HG02970 (cell line): ENCODE data around the gene E2F4.
A peak's percentile ranks its signal among the peaks of the same experiment; 100 is the strongest.

ENCODE experiments used
- ATAC-seq: cut with Tn5 transposase; IDR thresholded peaks from one replicate; pipeline ENCODE4 v1.9.1; 2021; ENCODE audit warnings: mild to moderate bottlenecking, moderate library complexity, moderate number of reproducible peaks; ENCODE audit not compliant: unreplicated experiment, low FRiP score

Gene E2F4

GRCh38 chr16:67173323-67173722 lies 18.6 kb upstream of the E2F4 start:
- ATAC-seq: no peak

DNA sequence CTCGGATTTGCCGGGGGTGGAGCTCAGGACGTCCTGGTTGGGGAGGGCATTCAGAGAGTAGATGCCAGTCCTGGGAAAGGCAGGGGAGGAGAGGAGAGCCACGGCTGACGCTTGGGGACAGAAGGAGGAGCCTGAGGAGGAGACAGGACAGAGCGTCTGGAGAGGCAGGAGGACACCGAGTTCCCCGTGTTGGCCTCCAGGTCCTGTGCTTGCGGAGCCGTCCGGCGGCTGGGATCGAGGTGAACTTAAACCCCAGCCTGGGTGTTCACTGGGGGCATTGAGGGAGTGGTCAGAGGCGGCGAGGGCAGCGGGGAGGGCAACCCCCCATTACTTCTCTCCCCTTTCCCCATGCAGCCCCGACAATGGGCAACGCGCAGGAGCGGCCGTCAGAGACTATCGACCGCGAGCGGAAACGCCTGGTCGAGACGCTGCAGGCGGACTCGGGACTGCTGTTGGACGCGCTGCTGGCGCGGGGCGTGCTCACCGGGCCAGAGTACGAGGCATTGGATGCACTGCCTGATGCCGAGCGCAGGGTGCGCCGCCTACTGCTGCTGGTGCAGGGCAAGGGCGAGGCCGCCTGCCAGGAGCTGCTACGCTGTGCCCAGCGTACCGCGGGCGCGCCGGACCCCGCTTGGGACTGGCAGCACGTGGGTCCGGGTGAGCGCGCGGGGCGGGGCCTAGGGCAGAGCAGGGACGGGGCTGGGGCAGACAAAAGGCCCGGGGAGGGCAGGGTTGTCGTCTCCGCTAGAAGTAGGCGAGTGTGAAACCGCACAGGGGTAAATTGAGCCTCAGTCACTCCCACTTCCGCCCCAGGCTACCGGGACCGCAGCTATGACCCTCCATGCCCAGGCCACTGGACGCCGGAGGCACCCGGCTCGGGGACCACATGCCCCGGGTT lies 17.9 kb upstream of the E2F4 start:
- no peak for ATAC-seq

GRCh38 chr16:67174706-67175231 lies 17.2 kb upstream of the E2F4 start:
- no peak for ATAC-seq

GRCh38 chr16:67176662-67177061 lies 15.3 kb upstream of the E2F4 start:
- ATAC-seq: no peak

GRCh38 chr16:67177743-67178699 lies 13.9 kb upstream of the E2F4 start:
- no peak for ATAC-seq

DNA sequence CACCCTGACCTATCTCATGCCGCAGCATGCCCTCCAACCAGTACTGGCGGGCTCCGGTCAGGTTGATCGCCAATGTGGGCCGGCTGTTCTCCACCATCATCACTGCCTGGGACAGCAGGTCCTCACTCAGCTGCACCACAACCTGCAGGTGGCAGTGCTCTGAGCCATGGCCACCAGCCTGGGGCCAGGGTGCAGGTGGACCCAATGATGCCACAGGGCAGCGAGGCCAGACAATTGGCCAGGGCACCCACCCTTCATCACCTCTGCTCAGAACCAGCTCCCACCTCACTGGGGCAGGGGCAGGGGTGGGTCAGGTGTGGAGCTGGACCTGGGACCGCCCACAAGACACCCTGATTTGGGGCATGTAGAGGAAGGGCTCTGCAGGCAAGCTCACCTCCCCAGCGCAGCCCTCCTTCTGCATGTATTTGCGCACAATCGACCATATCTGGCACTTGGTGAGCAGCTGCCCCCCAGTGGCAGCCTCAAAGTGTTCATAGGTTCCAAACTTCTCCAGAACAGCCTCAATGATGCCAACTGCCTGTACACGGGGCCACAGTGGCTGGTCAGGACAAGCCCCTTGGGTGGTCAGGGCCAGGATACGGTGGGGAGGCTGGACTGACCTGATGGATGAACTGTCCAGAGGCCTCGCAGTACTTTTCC lies 12.4 kb upstream of the E2F4 start:
- no peak for ATAC-seq

GRCh38 chr16:67180166-67180565 lies 11.8 kb upstream of the E2F4 start:
- no peak for ATAC-seq

DNA sequence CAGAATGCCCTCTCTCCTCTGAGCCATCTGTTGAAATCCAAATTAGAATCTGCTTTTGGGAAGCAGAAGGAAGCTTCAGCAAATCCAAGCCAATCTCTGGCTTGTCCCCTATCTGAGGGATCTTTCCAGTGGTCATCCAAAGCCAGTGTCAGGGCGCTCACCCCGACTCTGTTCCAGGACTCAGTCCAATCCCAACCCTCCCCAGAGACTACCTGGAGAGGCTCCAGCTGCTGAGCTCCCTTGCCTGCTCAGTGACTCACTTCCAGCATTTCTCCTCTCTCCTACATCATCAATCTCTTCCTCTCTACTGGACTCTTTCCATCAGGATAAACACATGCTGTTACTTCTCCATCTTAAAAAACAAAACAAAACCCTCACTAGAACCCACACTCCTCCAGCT lies 10.6 kb upstream of the E2F4 start:
- no peak for ATAC-seq

DNA sequence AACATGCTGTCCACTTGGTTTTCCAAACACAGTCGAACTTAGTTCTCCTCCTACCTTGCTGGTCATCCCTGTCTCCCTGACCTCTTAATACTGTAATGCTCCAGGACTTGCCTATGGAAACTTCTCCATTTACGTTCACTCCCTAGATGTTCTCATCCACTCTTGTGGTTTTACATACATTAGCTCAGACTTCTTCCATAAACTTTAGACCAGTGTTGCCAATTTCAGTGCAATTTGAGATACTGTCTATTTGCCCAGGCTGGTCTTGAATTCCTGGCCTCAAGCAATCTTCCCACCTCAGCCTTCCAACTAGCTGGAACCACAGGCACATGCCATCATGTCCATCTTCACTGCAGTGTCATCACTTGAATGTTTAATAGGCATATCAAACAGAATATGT lies 9.7 kb upstream of the E2F4 start:
- no peak for ATAC-seq

GRCh38 chr16:67183284-67183626 lies 8.7 kb upstream of the E2F4 start:
- no peak for ATAC-seq

DNA sequence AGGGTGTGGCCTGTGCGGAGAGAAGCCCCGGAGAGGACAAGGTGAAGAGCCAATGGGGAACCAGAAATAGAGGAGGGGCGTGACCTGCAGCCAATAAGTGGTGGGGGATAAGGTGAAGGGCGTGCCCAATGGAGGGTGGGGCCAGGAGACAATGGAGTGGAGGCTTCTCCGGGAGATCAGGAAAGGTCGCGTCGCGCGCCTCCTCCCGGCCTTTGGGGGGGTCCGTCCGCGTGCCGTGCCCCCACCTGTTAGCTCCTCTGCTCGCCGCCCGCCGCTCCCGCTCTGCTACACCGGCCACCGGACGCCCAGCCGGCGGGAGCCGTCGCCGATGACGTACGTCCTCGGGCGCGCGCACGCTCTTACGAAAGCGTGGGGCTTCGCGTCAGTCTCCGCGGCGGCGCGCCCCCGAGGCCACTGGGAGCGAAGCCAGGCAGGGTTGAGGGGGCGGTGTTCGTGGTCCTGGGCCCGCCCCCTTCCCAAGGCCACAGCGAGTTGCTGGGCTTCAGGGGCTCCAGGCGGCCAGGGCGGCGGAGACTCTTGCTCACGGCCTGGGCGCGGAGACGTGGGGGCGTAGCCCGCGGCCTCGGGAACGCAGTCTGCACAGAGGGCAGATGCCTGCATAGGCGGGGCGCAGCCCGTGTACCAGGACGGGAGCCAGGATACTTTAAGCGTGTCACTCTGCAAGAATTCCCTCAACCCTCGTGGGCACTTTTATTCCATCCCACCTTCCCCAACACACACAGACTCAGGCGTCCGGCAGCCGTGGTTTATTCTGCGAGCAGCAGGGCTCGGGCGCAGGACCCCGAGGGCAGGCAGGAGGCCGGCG lies 8.1 kb upstream of the E2F4 start, which contains the start of gene MATCAP1:
MATCAP1 (minus strand) TSS at position 337 of the 826 bp plus-strand sequence. CDS start 3,353 bp downstream, outside the sequence.
- ATAC-seq: peak; percentile 88

GRCh38 chr16:67184453-67184994 lies 7.4 kb upstream of the E2F4 start:
- ATAC-seq: peak; percentile 3

GRCh38 chr16:67184995-67185650 lies 6.8 kb upstream of the E2F4 start:
- no peak for ATAC-seq

GRCh38 chr16:67185651-67186134 lies 6.3 kb upstream of the E2F4 start:
- ATAC-seq: no peak

DNA sequence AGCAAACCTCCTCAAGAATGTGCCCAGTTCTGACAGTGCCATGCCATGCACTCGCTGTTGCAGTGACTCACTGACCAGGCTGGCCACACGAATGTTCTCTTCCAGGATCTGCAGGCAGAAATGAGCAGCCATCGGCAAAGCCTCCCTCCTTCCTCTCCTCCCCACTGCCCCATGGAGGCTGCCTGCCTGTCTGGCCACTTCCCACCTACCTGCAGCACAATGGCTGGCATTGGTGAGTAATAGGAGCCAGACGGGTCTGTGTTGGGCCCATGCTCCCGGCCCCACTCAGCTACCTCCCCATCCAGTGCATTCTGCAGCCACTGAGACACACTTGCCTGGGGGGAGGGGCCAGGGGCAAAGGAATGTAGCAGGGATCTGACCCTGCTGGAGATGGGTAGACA lies 5.4 kb upstream of the E2F4 start:
- no peak for ATAC-seq

DNA sequence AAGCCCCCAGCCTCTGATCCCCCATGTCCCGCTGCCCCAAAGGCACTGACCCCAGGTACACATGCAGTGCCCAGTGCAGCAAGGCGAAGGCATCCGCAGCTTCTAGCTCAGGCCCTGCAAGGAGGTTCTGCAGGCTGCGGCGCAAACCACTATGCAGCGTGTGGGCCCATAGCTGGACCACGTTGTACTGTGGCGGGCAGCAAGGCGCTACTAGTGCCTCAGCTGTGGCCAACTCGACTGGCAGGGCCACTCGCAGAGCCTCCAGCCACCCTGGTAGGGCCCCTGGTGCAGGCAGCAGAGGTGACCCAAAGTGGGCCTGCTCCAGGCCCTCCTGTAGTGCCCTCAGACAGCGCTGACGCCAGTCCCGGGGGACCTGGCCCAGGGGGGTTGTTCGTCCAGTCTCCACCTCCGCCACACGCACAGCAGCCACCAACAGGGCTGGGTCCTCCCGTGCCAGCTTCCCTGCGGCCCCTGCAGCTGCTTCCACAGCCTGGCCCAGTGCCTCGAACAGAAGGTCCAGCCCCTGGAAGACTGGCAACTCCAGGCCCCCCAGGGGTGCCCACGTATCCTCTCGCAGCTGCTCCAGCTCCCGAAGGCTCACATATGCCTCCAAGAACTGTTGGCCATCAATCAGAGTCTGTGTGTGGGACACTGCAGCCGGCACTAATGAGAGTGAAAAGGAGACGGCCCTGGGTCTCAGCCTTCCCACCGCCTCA lies 4.6 kb upstream of the E2F4 start:
- no peak for ATAC-seq

GRCh38 chr16:67188323-67188722 lies 3.6 kb upstream of the E2F4 start:
- ATAC-seq: no peak

DNA sequence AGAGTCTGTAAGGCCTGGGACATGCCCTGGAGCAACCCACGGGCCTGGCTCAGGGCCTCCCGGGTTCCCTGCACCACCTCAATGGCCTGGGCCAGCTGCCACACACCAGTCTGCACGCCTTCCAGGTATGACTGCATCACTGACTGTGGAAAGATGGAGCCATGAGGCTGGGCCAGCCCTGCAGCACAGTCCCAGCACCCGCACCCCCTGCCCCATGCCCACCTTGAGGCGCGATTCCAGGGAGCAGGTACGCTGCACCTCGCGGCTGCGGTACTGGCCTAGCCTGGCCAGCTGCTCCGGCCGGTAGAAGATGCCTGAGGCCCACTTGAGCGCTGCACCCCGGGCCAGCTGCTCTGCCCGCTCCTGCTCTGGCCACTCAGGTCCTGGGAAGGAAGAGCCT lies 3.2 kb upstream of the E2F4 start:
- no peak for ATAC-seq
